ENCODE results near the gene RPL10.

The RPL10 gene

GRCh38 chrX:154417157-154417556, 19.0 kb downstream of the RPL10 start:
- no peak for TF ChIP-seq CREB1 (IDR thresholded peaks at IDR 0.05; ENCODE audit: low read depth)
- TF ChIP-seq TEAD4 (IDR thresholded peaks at IDR 0.05), result no peak
- no peak for TF ChIP-seq CEBPB (IDR thresholded peaks at IDR 0.05)
- TF ChIP-seq USF1 (IDR thresholded peaks at IDR 0.05), result no peak
- TF ChIP-seq EGR1 (IDR thresholded peaks at IDR 0.05), result no peak
- TF ChIP-seq FOXM1 (IDR thresholded peaks at IDR 0.05; ENCODE audit: borderline replicate concordance, low read depth), result no peak
- no peak for TF ChIP-seq NFIC (IDR thresholded peaks at IDR 0.05)
- no peak for TF ChIP-seq ZBTB7A (IDR thresholded peaks at IDR 0.05; ENCODE audit: low read depth)
- TF ChIP-seq, protein P1, sequence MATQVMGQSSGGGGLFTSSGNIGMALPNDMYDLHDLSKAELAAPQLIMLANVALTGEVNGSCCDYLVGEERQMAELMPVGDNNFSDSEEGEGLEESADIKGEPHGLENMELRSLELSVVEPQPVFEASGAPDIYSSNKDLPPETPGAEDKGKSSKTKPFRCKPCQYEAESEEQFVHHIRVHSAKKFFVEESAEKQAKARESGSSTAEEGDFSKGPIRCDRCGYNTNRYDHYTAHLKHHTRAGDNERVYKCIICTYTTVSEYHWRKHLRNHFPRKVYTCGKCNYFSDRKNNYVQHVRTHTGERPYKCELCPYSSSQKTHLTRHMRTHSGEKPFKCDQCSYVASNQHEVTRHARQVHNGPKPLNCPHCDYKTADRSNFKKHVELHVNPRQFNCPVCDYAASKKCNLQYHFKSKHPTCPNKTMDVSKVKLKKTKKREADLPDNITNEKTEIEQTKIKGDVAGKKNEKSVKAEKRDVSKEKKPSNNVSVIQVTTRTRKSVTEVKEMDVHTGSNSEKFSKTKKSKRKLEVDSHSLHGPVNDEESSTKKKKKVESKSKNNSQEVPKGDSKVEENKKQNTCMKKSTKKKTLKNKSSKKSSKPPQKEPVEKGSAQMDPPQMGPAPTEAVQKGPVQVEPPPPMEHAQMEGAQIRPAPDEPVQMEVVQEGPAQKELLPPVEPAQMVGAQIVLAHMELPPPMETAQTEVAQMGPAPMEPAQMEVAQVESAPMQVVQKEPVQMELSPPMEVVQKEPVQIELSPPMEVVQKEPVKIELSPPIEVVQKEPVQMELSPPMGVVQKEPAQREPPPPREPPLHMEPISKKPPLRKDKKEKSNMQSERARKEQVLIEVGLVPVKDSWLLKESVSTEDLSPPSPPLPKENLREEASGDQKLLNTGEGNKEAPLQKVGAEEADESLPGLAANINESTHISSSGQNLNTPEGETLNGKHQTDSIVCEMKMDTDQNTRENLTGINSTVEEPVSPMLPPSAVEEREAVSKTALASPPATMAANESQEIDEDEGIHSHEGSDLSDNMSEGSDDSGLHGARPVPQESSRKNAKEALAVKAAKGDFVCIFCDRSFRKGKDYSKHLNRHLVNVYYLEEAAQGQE (IDR thresholded peaks at IDR 0.05; ENCODE audit: low read depth), result no peak
- TF ChIP-seq EP300 (IDR thresholded peaks at IDR 0.05; ENCODE audit: borderline replicate concordance), result no peak
- no peak for TF ChIP-seq TCF12 (IDR thresholded peaks at IDR 0.05; ENCODE audit: low read depth)
- TF ChIP-seq YY1 (IDR thresholded peaks at IDR 0.05; ENCODE audit: low read depth), result no peak
- TF ChIP-seq TAF1 (IDR thresholded peaks at IDR 0.05; ENCODE audit: low read depth), result no peak
- no peak for TF ChIP-seq RAD21 (IDR thresholded peaks at IDR 0.05; ENCODE audit: low read depth)
- TF ChIP-seq MAX (IDR thresholded peaks at IDR 0.05), result no peak

DNA sequence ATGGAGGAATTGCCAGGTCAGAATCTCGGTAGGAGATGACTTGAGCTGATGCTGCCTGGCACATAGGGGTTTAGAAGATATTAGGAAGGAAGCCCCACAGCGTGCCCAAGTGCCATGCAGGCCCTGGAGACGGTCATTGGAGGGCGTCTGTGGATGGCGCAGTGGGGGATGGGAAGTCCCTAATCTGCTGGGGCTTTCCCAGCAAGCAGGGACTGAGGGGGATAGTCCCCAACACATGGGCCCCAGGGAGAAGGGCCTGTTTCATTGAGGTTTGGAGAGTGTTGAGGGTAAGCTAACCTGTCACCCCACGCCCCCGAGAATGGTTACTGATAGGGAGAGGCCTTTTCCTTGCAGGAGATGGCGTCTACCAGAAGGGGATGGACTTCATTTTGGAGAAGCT, 21.0 kb downstream of the RPL10 start:
- TF ChIP-seq CREB1 (IDR thresholded peaks at IDR 0.05; ENCODE audit: low read depth), result no peak
- TF ChIP-seq NFIC (IDR thresholded peaks at IDR 0.05), result no peak
- no peak for TF ChIP-seq TEAD4 (IDR thresholded peaks at IDR 0.05)
- no peak for TF ChIP-seq USF1 (IDR thresholded peaks at IDR 0.05)
- no peak for TF ChIP-seq TCF12 (IDR thresholded peaks at IDR 0.05; ENCODE audit: low read depth)
- no peak for TF ChIP-seq EGR1 (IDR thresholded peaks at IDR 0.05)
- TF ChIP-seq CEBPB (IDR thresholded peaks at IDR 0.05), result no peak
- no peak for TF ChIP-seq TAF1 (IDR thresholded peaks at IDR 0.05; ENCODE audit: low read depth)
- TF ChIP-seq YY1 (IDR thresholded peaks at IDR 0.05; ENCODE audit: low read depth), result no peak
- TF ChIP-seq, protein P1 (IDR thresholded peaks at IDR 0.05; ENCODE audit: low read depth), result no peak

GRCh38 chrX:154419688-154420401, 21.7 kb downstream of the RPL10 start:
- TF ChIP-seq TAF1 (IDR thresholded peaks at IDR 0.05; ENCODE audit: low read depth), result no peak
- TF ChIP-seq USF1 (IDR thresholded peaks at IDR 0.05), result no peak
- no peak for TF ChIP-seq TEAD4 (IDR thresholded peaks at IDR 0.05)
- no peak for TF ChIP-seq FOXM1 (IDR thresholded peaks at IDR 0.05; ENCODE audit: borderline replicate concordance, low read depth)
- no peak for TF ChIP-seq YY1 (IDR thresholded peaks at IDR 0.05; ENCODE audit: low read depth)

GRCh38 chrX:154420402-154420756, 22.2 kb downstream of the RPL10 start:
- no peak for TF ChIP-seq USF1 (IDR thresholded peaks at IDR 0.05)
- no peak for TF ChIP-seq ZBTB7A (IDR thresholded peaks at IDR 0.05; ENCODE audit: low read depth)
- TF ChIP-seq TCF12 (IDR thresholded peaks at IDR 0.05; ENCODE audit: low read depth), result no peak
- TF ChIP-seq TAF1 (IDR thresholded peaks at IDR 0.05; ENCODE audit: low read depth), result no peak
- TF ChIP-seq, protein P1 (IDR thresholded peaks at IDR 0.05; ENCODE audit: low read depth), result no peak
